ENCODE measurements around the gene BICRA.

GRCh38 chr19:47569331-47569730 is 39.6 kb upstream of the BICRA start:
- no peak for TF ChIP-seq POLR2A (IDR thresholded peaks at IDR 0.05)
- TF ChIP-seq CTCF (IDR thresholded peaks at IDR 0.05): no peak

Measured in adrenal gland (tissue), 5 donors.